GM03348 (cell line): ENCODE results near the gene MARK2.
"Not testable (repeated sequence)": the region's sequence is repeated elsewhere in the genome, so short reads cannot be mapped to it uniquely, and the experiment has no call there.

Source experiments
- DNase-seq: peaks from one replicate; pipeline ENCODE4 v3.0.0; 2012; ENCODE audit warnings: low spot score

The MARK2 gene

DNA sequence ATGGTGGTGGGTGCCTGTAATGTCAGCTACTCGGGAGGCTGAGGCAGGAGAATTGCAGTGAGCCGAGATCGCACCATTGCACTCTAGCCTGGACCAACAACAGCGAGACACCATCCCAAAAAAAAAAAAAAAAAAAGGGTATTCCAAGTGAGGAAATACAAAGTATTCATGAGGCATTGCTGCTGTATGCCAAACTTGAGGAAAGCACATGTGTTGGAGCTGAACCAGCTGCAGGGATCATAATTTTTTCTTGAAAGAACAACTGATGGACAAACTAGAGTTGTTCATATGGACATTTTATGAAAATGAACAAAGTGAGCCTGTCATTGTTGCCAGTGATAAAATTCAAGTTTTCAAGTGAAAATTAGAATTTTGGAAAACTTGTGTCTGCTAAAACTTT lies 15.8 kb downstream of the MARK2 start:
- no peak for DNase-seq

DNA sequence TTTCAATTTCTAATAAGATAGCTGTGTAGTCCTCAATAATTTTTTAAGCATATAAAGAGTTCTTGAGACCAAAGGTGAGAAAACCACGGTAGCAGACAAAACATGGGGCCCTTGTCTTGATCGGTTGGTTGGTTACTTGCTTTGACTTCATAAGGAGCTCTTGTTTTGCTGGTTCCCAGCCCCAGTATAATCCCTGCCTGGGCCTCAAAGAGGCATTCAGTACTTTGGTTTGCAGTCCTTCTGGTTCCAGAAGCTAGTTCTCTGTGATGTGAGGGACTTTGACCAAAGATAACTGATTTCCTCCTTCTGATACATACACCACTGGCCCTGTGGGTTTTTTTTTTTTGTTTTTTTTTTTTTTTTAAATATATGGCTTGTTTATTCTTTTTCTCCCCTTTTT lies 17.1 kb downstream of the MARK2 start:
- no peak for DNase-seq

DNA sequence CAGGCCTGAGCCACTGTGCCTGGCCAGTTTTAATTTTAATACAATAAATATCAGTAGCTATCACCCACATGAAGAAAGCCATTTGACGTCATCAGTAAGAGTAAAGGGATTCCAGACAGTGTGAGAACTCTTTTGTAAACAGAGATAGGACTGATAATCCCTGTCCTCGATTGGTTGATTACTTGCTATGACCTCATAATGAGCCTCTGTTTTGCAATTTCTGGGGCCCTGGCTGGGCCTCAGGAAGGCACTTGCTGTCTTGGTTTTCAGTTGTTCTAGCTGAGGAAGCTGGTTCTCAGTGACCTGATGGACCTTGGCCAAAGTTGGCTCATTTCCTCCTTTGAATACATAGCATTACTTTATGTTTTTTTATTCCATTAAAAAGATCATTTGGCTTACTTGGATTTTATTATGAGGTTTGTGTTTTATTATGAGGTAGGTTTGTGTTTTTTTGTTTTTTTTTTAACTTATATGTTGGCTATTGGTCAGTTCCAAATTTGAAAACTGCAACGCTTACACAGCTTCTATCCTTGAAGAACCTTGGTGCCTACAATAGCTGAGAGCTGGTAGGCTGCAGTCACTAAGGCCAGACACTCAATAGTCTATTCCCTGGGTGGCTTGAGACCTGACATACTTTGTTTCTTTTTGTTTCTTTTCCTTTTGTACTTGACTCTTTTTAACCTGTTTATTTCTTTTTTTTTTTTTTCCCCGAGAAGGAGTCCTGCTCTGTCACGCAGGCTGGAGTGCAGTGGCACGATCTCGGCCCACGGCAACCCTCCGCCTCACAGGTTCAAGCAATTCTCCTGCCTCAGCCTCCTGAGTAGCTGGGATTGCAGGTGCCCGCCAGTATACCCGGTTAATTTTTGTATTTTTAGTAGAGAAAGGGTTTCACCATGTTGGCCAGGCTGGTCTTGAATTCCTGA lies 20.0 kb downstream of the MARK2 start:
- DNase-seq: no peak

- DNase-seq: no peak
Measured at GRCh38 chr11:63862923-63863322, 24.0 kb downstream of the MARK2 start.

DNA sequence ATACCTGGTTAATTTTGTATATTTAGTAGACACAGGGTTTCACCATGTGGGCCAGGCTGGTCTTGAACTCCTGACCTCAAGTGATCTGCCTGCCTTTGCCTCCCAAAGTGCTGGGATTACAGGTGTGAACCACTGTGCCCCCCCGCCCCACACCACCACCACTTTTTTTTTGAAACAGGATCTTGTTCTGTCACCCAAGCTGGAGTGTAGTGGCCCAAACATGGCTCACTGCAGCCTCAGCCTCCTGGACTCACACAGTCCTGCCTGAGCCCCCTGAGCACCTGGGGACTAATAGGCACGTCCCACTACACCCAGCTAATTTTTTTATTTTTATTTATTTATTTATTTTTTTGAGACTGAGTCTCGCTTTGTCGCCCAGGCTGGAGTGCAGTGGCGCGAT lies 24.7 kb downstream of the MARK2 start:
- DNase-seq: not testable (repeated sequence)

- peak; percentile 42 for DNase-seq
Measured at GRCh38 chr11:63866211-63866610, 27.3 kb downstream of the MARK2 start.

DNA sequence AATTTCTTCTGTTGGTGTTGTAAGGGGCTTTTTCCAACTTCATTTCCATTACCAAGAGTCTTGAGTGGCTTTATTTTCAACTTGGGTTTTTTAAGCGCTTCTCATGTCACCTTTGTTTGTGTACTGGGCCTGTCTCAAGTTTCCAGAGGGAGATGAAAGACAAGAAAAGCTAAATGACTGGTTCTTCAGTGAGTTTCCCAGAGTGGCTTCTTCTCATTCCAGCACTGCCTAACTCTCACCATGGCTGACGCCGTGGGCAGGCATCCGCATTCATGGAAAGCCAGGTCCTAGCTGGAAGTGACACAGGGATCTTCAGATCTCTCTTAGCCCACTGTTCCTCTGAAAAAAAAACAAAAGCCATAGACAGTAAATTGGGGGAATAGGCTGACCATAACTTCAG lies 28.6 kb downstream of the MARK2 start:
- no peak for DNase-seq

GRCh38 chr11:63868399-63869064 lies 29.6 kb downstream of the MARK2 start:
- peak; percentile 52 for DNase-seq

- no peak for DNase-seq
Measured at GRCh38 chr11:63869171-63869591, 30.3 kb downstream of the MARK2 start.

DNA sequence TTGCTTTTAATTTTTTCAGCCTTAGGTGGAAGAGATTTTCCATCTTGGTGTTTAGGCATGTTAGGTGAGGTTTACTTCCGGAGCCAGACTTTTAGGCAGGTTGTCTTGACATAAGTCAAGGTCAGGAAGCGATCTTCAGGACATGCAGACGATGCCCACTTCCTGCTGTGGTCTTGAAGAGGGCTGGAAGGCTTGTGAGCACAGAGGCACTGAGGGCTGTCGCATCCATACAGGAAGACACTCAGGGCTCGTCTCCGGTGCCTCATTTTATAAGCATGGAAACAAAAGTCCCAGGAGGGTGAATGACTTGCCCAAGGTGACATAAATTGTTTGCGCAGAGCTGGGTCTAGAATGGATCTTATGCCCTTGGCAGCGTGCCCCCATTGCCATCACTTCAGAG lies 30.8 kb downstream of the MARK2 start:
- DNase-seq: no peak

- DNase-seq: no peak
Measured at GRCh38 chr11:63870351-63871140, 31.6 kb downstream of the MARK2 start.

GRCh38 chr11:63871962-63872799 lies 33.3 kb downstream of the MARK2 start:
- DNase-seq: peak; percentile 92

DNA sequence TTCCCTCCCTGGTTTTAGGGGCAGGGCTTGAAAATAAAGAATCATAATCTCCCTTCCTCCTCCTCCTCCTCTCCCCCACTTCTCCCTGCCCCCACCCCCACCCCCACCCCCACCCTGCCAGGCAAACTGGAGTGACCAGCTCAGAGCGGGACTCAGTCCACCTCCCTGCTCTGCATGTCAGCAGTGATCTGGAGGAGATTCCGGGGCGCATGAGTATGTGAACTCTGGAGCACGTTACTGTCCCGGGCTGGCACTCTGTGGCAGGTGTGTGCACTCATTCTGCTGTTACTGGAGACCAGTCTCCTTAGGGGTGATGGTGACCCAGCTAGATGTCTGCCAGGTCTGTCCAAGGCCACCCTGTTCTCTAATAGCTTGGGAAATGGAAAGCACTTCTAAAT lies 33.9 kb downstream of the MARK2 start:
- no peak for DNase-seq

DNA sequence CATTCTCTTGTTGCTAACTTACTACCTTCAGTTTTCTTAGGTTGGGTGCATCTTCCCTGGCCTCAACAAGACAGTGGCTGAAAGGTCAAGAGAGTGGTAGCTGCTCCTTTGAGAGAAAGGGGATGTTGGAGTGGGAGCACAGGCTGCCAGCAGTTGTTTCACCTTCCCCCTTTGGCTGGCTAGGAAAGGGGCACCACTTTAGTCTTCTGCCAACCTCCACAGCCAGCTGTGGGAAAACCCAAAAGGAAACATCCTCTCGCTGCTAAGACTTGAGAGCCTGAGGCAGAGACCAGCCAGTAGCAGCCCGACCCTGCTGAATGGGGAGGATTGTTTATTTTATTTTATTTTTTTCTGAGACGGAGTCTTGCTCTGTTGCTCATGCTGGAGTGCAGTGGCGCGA lies 34.4 kb downstream of the MARK2 start:
- no peak for DNase-seq

GRCh38 chr11:63874511-63874910 lies 35.6 kb downstream of the MARK2 start:
- no peak for DNase-seq

DNA sequence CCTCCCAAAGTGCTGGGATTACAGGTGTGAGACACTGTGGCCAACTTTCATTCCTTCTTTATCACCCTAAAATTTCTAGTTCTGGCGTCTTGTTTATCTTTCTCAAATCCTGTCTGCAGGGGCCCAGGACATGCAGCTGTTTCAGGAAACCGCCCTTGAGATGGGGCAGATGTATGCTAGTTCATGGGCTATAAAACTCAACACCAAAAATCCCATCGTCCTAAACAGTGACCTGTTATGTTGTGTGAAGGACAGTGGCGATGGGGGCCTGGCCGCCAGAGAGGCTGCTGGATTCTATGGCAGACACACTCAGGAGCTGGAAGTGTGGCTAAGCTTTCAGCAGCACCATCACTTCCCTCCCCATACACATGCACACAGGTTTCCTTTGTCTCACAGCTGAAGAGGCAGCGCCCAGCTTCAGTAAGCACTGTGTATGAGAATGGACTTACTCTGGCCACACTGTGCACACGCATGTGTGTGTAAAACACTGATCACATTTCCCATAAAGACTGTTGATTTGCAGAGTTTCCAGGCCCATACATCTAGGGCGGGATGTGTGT lies 36.7 kb downstream of the MARK2 start:
- DNase-seq: no peak

DNA sequence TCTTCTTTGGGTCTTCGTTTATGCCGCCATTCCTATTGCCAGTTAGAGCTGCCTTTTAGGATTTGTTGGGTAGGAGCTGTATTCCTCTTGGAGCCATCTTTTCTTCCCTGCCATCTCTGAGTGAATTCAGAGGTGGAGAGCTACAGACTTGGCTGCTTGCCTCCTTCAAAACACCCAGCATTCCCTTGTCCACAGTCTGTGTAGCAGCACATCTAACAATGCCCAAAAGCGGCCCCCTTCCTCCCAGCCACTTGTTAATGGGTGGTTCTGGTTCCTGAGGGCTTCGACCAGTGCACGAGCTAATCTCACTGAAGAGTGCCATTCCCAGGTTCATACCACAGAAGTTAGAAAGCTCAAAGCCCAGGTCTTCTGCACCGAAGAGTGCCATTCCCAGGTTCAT lies 37.7 kb downstream of the MARK2 start:
- DNase-seq: no peak

GRCh38 chr11:63877658-63878241 lies 38.8 kb downstream of the MARK2 start:
- no peak for DNase-seq

DNA sequence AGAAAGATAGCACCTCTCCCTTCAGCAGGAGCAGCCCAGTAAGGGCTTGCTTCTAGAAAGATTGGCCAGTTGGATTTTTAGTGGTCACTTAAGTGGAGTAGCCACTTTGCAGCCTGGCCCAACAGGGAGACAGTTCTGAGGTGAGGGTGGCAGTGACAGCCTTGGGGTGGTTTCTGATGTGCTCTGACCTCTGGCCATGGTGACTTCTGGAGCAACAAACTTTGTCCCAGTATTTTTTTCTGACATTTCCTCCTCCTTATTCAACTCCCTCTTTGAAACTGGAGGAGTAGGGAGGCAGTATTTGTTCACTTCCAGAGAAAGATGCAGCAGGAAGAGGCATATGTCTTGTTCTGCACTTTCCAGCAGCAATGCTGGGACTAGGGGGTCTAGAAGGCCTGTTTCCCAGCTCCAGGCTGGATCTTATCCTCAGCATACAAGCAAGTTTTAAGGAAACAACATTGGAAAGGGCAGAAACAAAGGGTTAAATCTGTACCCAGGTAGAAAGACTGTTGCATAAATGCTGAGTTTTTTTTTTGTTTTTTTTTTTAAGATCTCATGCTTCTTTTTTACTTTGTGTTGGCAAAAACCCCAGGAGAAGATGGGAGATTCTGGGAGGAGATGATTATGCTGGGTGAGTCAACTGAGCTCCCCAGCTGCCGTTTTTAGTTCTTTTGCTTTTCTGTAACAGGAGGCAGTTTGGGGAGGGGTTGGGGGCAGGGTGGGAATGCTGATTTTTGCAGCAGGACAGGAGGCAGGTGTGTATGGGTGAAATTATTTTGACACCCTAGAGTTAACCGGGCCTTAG lies 40.9 kb downstream of the MARK2 start:
- peak; percentile 82 for DNase-seq

DNA sequence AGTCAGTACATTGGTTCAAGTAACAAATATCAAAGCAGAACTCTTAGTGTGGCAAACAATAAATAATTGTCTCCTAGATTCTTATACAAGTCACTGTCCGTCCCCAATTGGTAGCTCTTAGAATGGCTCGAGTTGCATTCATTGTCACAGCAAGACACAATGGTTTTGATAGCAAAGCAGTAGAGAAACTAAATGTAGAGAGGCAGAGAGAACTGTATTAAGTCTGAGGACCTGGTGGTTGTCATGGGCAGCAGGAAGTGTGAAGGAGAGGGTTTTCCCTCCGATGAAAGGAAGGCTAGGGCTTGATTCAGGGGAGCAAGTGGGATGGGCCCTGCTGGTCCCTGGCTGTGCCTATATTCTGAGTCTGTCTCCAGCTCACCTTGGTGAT lies 41.5 kb downstream of the MARK2 start:
- no peak for DNase-seq
